A673 (cell line): Measurements from ENCODE around the gene NIP7. TPM values are rescaled to one million over a fixed set of nuclear protein-coding genes. Genes with fewer than 3 reads are reported as not detected.

Experiments
- BruUV-seq: library from RNA; stranded (reverse); fragments of 400-500 nt; replicated peaks from 2 replicates; lab custom pipeline; 2021; lab: Mats Ljungman, UMichigan
- CTCF ChIA-PET: fragments of 300-600 bp; sonication (Branson Sonifier 250); formaldehyde crosslinking; loops from one replicate; lab custom pipeline; 2022; ENCODE audit warnings: antibody characterized with exemption; lab: Charles Lee
- POLR2A ChIA-PET: fragments of 300-600 bp; sonication (Branson Sonifier 250); formaldehyde crosslinking; loops from one replicate; lab custom pipeline; 2022; ENCODE audit warnings: antibody characterized with exemption; ENCODE audit not compliant: low non-redundant PET; lab: Charles Lee
- DNase-seq: peaks from one replicate; pipeline ENCODE4 v3.0.0-alpha.2; 2015; ENCODE audit warnings: low spot score
- H3K27ac ChIP-seq: fragments of 200-600 bp; sonication (generic); 2 replicates; pipeline ENCODE4 v1.5.1; 2016; ENCODE audit warnings: mixed run types, low read depth, mild to moderate bottlenecking, mixed read lengths, antibody characterized with exemption, low read length; ENCODE audit not compliant: poor library complexity, severe bottlenecking
- H3K27me3 ChIP-seq: fragments of 200-600 bp; sonication (generic); replicated peaks from 2 replicates; pipeline ENCODE4 v1.6.1; 2017; ENCODE audit warnings: mixed run types, low read depth, mild to moderate bottlenecking, mixed read lengths, antibody characterized with exemption, low read length; ENCODE audit not compliant: insufficient read depth, poor library complexity
- H3K36me3 ChIP-seq: fragments of 200-600 bp; sonication (generic); 2 replicates; pipeline ENCODE4 v1.6.1; 2016; ENCODE audit warnings: mixed run types, mild to moderate bottlenecking, mixed read lengths, antibody characterized with exemption, low read length; ENCODE audit not compliant: insufficient read depth, poor library complexity, severe bottlenecking
- H3K4me1 ChIP-seq: fragments of 200-600 bp; sonication (generic); 2 replicates; pipeline ENCODE4 v1.6.1; 2017; ENCODE audit warnings: mixed run types, mild to moderate bottlenecking, mixed read lengths, antibody characterized with exemption, low read length; ENCODE audit not compliant: insufficient read depth, poor library complexity, severe bottlenecking
- H3K4me3 ChIP-seq: fragments of 200-600 bp; sonication (generic); 2 replicates; pipeline ENCODE4 v1.5.1; 2016; ENCODE audit warnings: low read depth, mixed run types, mild to moderate bottlenecking, mixed read lengths, low read length; ENCODE audit not compliant: poor library complexity, severe bottlenecking
- H3K9me3 ChIP-seq: fragments of 200-600 bp; sonication (generic); 2 replicates; pipeline ENCODE4 v1.6.1; 2016; ENCODE audit warnings: mixed run types, low read depth, mild to moderate bottlenecking, mixed read lengths, antibody characterized with exemption, low read length; ENCODE audit not compliant: poor library complexity, severe bottlenecking
- CTCF ChIP-seq: fragments of 300-800, 200-600 bp; sonication (generic); conservative IDR thresholded peaks from 2 replicates; pipeline ENCODE4 v1.5.1; 2017; ENCODE audit warnings: low read depth, mild to moderate bottlenecking, antibody characterized with exemption, low read length, moderate library complexity, mixed read lengths
- EZH2 ChIP-seq: fragments of 200-600 bp; sonication (generic); IDR thresholded peaks from 2 replicates; pipeline ENCODE4 v1.6.1; 2017; ENCODE audit warnings: borderline replicate concordance, low read depth, mild to moderate bottlenecking, mixed read lengths, antibody characterized with exemption, low read length; ENCODE audit not compliant: poor library complexity, severe bottlenecking
- intact Hi-C: fragments of 100-400 bp; cut with micrococcal nuclease; formaldehyde crosslinking; loops from one replicate; pipeline ENCODE4 v1.10.0; 2022; ENCODE audit not compliant: unreplicated experiment
- total RNA-seq: library from RNA; stranded (reverse); gene quantifications from 2 replicates; pipeline ENCODE4 v1.2.3, GENCODE V29; 2021

The NIP7 gene
- total RNA-seq, 1 experiment from 2014 or later = 66.4 TPM

GRCh38 chr16:69321080-69321479, 18.5 kb upstream of the NIP7 start:
- CTCF ChIA-PET = no interaction called here
- intact Hi-C loops = no loop called here
- POLR2A ChIA-PET = no interaction called here

GRCh38 chr16:69322343-69322742, 17.2 kb upstream of the NIP7 start:
- intact Hi-C loops = no loop called here
- peak overlapping the region; percentile 30 for H3K27ac ChIP-seq
- no peaks in the 10 kb centered on the region for H3K27me3 ChIP-seq
- ChIA-PET POLR2A (no interaction called here), CTCF (no interaction called here)
- no peak for TF ChIP-seq CTCF
- TF ChIP-seq EZH2 = no peak
- H3K4me3 ChIP-seq = no peak overlapping the region
- H3K4me1 ChIP-seq = peaks cover 3% of the 10 kb centered on the region
- DNase-seq = no peak
- BruUV-seq = no TSS peak
- H3K36me3 ChIP-seq = peaks cover 89% of the 10 kb centered on the region
- no peaks in the 10 kb centered on the region for H3K9me3 ChIP-seq

More at GRCh38 chr16:69321080-69321479, 18.5 kb upstream of the NIP7 start:
- no TSS peak for BruUV-seq
- H3K9me3 ChIP-seq = no peaks in the 10 kb centered on the region
- no peaks in the 10 kb centered on the region for H3K27me3 ChIP-seq
- no peaks in the 10 kb centered on the region for H3K4me1 ChIP-seq
- peaks cover 92% of the 10 kb centered on the region for H3K36me3 ChIP-seq
- H3K4me3 ChIP-seq = no peak overlapping the region
- no peak overlapping the region for H3K27ac ChIP-seq
- DNase-seq = no peak
- no peak for TF ChIP-seq CTCF
- no peak for TF ChIP-seq EZH2

- intact Hi-C loops = no loop called here
- POLR2A ChIA-PET = no interaction called here
Measured at GRCh38 chr16:69323415-69323814, 16.2 kb upstream of the NIP7 start.

More at GRCh38 chr16:69323415-69323814, 16.2 kb upstream of the NIP7 start:
- peaks cover 11% of the 10 kb centered on the region for H3K4me1 ChIP-seq
- TF ChIP-seq CTCF (no peak), EZH2 (no peak)
- H3K27me3 ChIP-seq = no peaks in the 10 kb centered on the region
- H3K27ac ChIP-seq = no peak overlapping the region
- H3K36me3 ChIP-seq = peaks cover 84% of the 10 kb centered on the region
- CTCF ChIA-PET = interaction anchor here (0.5 kb wide), 1 partner anchor 11 kb away, joined by 6 read pairs; no protein-coding TSS in a partner anchor
- no TSS peak for BruUV-seq
- H3K9me3 ChIP-seq = no peaks in the 10 kb centered on the region
- H3K4me3 ChIP-seq = no peak overlapping the region
- no peak for DNase-seq
